ENCODE results near the gene NCOA3. TPM values are rescaled to one million over a fixed set of nuclear protein-coding genes. Genes with fewer than 3 reads are reported as not detected.
A peak's percentile ranks its signal among the peaks of the same experiment; 100 is the strongest.

The NCOA3 gene
- total and polyA plus RNA-seq, 2 experiments from 2014 or later = 6.7 to 25.8 TPM

DNA sequence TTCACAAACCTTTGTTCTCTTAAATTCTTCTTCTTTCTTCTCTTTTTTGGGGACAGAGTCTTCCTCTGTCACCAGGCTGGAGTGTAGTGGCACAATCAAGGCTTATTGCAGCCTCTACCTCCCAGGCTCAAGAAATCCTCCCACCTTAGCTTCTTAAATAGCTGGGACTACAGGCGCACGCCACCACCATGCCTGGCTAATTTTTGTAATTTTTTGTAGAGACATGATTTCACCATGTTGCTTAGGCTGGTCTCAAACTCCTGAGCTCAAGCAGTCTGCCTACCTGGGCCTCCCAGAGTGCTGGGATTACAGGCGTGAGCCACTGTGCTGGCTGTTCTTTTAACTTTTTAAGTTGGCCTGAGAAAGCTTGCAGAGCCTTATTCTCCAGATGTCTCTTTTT is 48.0 kb downstream of the NCOA3 start:
- Mint-ChIP-seq H3K4me1 (peaks cover 30% of the 10 kb centered on the region), H3K9me3 (no peaks in the 10 kb centered on the region; the same call in 2 of the 3 replicates), H3K36me3 (ENCODE audit: low read depth) (peaks cover 8% of the 10 kb centered on the region; the same call in 1 of the 3 replicates), H3K4me3 (no peak overlapping the region), H3K27ac (0 out of 2 replicates have a peak overlapping the region, but pooled peaks have one; percentile 58), H3K27me3 (ENCODE audit: insufficient read depth, low read depth, poor library complexity) (peaks cover 4% of the 10 kb centered on the region)
- H3K27me3 ChIP-seq (ENCODE audit: insufficient read depth) = no peaks in the 10 kb centered on the region
- no peaks in the 10 kb centered on the region for H3F3A ChIP-seq (replicated peaks; ENCODE audit: low read depth)
- ATAC-seq (no peak), DNase-seq (ENCODE audit: low spot score) (no peak)
- peaks cover 95% of the 10 kb centered on the region for H3K79me2 ChIP-seq (replicated peaks; ENCODE audit: insufficient read depth)
- no peak overlapping the region for H3K4me2 ChIP-seq
- no peaks in the 10 kb centered on the region for H3K36me3 ChIP-seq (ENCODE audit: insufficient read depth)
- H2AFZ ChIP-seq = no peak overlapping the region
- no peaks in the 10 kb centered on the region; the same call in 1 of the 2 replicates for H4K20me1 ChIP-seq (replicated peaks; ENCODE audit: insufficient read depth)
- peak overlapping the region; percentile 56; the same call in 1 of the 2 replicates for H3K27ac ChIP-seq (ENCODE audit: low read depth)
- peaks cover 33% of the 10 kb centered on the region for H3K4me1 ChIP-seq (ENCODE audit: insufficient read depth)
- no peaks in the 10 kb centered on the region for H3K9me2 ChIP-seq (ENCODE audit: insufficient read depth)
- TF ChIP-seq EZH2phosphoT487 (IDR thresholded peaks at IDR 0.05; ENCODE audit: unreplicated experiment) (no peak), ZNF331 (CRISPR knock-in tag; IDR thresholded peaks at IDR 0.05; ENCODE audit: low read depth) (no peak), CREB1 (CRISPR knock-in tag; IDR thresholded peaks at IDR 0.05; ENCODE audit: low read depth) (no peak), POLR2AphosphoS5 (IDR thresholded peaks at IDR 0.05; ENCODE audit: low read depth) (no peak), NANOG (IDR thresholded peaks at IDR 0.05; ENCODE audit: borderline replicate concordance) (no peak), STAT1 (IDR thresholded peaks at IDR 0.05; ENCODE audit: unreplicated experiment) (no peak), JUNB (IDR thresholded peaks at IDR 0.05; ENCODE audit: unreplicated experiment) (no peak), ZNF114 (CRISPR knock-in tag; IDR thresholded peaks at IDR 0.05) (no peak), EZH2 (IDR thresholded peaks at IDR 0.05; ENCODE audit: low read depth, unreplicated experiment) (no peak)
- TF ChIP-seq, protein P1, sequence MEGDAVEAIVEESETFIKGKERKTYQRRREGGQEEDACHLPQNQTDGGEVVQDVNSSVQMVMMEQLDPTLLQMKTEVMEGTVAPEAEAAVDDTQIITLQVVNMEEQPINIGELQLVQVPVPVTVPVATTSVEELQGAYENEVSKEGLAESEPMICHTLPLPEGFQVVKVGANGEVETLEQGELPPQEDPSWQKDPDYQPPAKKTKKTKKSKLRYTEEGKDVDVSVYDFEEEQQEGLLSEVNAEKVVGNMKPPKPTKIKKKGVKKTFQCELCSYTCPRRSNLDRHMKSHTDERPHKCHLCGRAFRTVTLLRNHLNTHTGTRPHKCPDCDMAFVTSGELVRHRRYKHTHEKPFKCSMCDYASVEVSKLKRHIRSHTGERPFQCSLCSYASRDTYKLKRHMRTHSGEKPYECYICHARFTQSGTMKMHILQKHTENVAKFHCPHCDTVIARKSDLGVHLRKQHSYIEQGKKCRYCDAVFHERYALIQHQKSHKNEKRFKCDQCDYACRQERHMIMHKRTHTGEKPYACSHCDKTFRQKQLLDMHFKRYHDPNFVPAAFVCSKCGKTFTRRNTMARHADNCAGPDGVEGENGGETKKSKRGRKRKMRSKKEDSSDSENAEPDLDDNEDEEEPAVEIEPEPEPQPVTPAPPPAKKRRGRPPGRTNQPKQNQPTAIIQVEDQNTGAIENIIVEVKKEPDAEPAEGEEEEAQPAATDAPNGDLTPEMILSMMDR (conservative IDR thresholded peaks at IDR 0.05; ENCODE audit: low read depth in 2 of 2) = no peak
- TF ChIP-seq, protein P2, sequence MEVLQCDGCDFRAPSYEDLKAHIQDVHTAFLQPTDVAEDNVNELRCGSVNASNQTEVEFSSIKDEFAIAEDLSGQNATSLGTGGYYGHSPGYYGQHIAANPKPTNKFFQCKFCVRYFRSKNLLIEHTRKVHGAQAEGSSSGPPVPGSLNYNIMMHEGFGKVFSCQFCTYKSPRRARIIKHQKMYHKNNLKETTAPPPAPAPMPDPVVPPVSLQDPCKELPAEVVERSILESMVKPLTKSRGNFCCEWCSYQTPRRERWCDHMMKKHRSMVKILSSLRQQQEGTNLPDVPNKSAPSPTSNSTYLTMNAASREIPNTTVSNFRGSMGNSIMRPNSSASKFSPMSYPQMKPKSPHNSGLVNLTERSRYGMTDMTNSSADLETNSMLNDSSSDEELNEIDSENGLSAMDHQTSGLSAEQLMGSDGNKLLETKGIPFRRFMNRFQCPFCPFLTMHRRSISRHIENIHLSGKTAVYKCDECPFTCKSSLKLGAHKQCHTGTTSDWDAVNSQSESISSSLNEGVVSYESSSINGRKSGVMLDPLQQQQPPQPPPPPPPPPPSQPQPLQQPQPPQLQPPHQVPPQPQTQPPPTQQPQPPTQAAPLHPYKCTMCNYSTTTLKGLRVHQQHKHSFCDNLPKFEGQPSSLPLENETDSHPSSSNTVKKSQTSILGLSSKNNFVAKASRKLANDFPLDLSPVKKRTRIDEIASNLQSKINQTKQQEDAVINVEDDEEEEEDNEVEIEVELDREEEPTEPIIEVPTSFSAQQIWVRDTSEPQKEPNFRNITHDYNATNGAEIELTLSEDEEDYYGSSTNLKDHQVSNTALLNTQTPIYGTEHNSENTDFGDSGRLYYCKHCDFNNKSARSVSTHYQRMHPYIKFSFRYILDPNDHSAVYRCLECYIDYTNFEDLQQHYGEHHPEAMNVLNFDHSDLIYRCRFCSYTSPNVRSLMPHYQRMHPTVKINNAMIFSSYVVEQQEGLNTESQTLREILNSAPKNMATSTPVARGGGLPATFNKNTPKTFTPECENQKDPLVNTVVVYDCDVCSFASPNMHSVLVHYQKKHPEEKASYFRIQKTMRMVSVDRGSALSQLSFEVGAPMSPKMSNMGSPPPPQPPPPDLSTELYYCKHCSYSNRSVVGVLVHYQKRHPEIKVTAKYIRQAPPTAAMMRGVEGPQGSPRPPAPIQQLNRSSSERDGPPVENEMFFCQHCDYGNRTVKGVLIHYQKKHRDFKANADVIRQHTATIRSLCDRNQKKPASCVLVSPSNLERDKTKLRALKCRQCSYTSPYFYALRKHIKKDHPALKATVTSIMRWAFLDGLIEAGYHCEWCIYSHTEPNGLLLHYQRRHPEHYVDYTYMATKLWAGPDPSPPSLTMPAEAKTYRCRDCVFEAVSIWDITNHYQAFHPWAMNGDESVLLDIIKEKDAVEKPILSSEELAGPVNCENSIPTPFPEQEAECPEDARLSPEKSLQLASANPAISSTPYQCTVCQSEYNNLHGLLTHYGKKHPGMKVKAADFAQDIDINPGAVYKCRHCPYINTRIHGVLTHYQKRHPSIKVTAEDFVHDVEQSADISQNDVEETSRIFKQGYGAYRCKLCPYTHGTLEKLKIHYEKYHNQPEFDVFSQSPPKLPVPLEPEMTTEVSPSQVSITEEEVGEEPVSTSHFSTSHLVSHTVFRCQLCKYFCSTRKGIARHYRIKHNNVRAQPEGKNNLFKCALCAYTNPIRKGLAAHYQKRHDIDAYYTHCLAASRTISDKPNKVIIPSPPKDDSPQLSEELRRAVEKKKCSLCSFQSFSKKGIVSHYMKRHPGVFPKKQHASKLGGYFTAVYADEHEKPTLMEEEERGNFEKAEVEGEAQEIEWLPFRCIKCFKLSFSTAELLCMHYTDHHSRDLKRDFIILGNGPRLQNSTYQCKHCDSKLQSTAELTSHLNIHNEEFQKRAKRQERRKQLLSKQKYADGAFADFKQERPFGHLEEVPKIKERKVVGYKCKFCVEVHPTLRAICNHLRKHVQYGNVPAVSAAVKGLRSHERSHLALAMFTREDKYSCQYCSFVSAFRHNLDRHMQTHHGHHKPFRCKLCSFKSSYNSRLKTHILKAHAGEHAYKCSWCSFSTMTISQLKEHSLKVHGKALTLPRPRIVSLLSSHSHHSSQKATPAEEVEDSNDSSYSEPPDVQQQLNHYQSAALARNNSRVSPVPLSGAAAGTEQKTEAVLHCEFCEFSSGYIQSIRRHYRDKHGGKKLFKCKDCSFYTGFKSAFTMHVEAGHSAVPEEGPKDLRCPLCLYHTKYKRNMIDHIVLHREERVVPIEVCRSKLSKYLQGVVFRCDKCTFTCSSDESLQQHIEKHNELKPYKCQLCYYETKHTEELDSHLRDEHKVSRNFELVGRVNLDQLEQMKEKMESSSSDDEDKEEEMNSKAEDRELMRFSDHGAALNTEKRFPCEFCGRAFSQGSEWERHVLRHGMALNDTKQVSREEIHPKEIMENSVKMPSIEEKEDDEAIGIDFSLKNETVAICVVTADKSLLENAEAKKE (CRISPR knock-in tag; IDR thresholded peaks at IDR 0.05) = no peak
- TF ChIP-seq, protein P3, sequence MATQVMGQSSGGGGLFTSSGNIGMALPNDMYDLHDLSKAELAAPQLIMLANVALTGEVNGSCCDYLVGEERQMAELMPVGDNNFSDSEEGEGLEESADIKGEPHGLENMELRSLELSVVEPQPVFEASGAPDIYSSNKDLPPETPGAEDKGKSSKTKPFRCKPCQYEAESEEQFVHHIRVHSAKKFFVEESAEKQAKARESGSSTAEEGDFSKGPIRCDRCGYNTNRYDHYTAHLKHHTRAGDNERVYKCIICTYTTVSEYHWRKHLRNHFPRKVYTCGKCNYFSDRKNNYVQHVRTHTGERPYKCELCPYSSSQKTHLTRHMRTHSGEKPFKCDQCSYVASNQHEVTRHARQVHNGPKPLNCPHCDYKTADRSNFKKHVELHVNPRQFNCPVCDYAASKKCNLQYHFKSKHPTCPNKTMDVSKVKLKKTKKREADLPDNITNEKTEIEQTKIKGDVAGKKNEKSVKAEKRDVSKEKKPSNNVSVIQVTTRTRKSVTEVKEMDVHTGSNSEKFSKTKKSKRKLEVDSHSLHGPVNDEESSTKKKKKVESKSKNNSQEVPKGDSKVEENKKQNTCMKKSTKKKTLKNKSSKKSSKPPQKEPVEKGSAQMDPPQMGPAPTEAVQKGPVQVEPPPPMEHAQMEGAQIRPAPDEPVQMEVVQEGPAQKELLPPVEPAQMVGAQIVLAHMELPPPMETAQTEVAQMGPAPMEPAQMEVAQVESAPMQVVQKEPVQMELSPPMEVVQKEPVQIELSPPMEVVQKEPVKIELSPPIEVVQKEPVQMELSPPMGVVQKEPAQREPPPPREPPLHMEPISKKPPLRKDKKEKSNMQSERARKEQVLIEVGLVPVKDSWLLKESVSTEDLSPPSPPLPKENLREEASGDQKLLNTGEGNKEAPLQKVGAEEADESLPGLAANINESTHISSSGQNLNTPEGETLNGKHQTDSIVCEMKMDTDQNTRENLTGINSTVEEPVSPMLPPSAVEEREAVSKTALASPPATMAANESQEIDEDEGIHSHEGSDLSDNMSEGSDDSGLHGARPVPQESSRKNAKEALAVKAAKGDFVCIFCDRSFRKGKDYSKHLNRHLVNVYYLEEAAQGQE (IDR thresholded peaks at IDR 0.05; ENCODE audit: unreplicated experiment) = no peak
- TF ChIP-seq, protein P4, sequence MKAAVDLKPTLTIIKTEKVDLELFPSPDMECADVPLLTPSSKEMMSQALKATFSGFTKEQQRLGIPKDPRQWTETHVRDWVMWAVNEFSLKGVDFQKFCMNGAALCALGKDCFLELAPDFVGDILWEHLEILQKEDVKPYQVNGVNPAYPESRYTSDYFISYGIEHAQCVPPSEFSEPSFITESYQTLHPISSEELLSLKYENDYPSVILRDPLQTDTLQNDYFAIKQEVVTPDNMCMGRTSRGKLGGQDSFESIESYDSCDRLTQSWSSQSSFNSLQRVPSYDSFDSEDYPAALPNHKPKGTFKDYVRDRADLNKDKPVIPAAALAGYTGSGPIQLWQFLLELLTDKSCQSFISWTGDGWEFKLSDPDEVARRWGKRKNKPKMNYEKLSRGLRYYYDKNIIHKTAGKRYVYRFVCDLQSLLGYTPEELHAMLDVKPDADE (IDR thresholded peaks at IDR 0.05) = no peak
- no peak overlapping the region for H3K4me3 ChIP-seq

Measured in GM23338 (cell line).